ENCODE data around the gene SERPINF2. TPM values are rescaled to one million over a fixed set of nuclear protein-coding genes. Genes with fewer than 3 reads are reported as not detected.
"Not testable (repeated sequence)": the region's sequence is repeated elsewhere in the genome, so short reads cannot be mapped to it uniquely, and the experiment has no call there.

The SERPINF2 gene
- total RNA-seq, 1 donor from 2014 or later = 0.33 TPM

GRCh38 chr17:1767358-1767757, 24.7 kb downstream of the SERPINF2 start:
- Histone ChIP-seq H3K4me3 (no peak overlapping the region), H3K4me1 (peaks cover 34% of the 10 kb centered on the region), H3K36me3 (no peaks in the 10 kb centered on the region), H3K27ac (replicated peaks) (peak overlapping the region; percentile 46), H3K9me3 (replicated peaks) (no peaks in the 10 kb centered on the region), H3K27me3 (ENCODE audit: low read depth) (peaks cover 29% of the 10 kb centered on the region)
- no peak for DNase-seq
- intact Hi-C loops (cut with micrococcal nuclease) = no loop called here
- no peak for TF ChIP-seq CTCF (IDR thresholded peaks at IDR 0.05; ENCODE audit: borderline replicate concordance)

GRCh38 chr17:1769822-1770477, 27.3 kb downstream of the SERPINF2 start:
- TF ChIP-seq CTCF (IDR thresholded peaks at IDR 0.05; ENCODE audit: borderline replicate concordance) = no peak
- intact Hi-C loops (cut with micrococcal nuclease) = no loop called here
- Histone ChIP-seq H3K27ac (replicated peaks) (no peak overlapping the region), H3K4me1 (peaks cover 34% of the 10 kb centered on the region), H3K4me3 (no peak overlapping the region), H3K9me3 (replicated peaks) (no peaks in the 10 kb centered on the region), H3K36me3 (no peaks in the 10 kb centered on the region), H3K27me3 (ENCODE audit: low read depth) (peaks cover 22% of the 10 kb centered on the region)
- DNase-seq = no peak

- H3K9me3 ChIP-seq (replicated peaks); H3K27me3 ChIP-seq (ENCODE audit: low read depth); DNase-seq; H3K4me3 ChIP-seq; intact Hi-C loops (cut with micrococcal nuclease): not testable (repeated sequence)
- H3K36me3 ChIP-seq = peaks cover 22% of the 10 kb centered on the region
- H3K27ac ChIP-seq (replicated peaks) = peak overlapping the region; percentile 58
- H3K4me1 ChIP-seq = peaks cover 17% of the 10 kb centered on the region
Observed at GRCh38 chr17:1773000-1773695, 30.5 kb downstream of the SERPINF2 start.

GRCh38 chr17:1773696-1774181, 31.1 kb downstream of the SERPINF2 start:
- Histone ChIP-seq H3K4me3 (no peak overlapping the region), H3K27ac (replicated peaks) (peak overlapping the region; percentile 58), H3K4me1 (peaks cover 17% of the 10 kb centered on the region), H3K36me3 (peaks cover 27% of the 10 kb centered on the region), H3K9me3 (replicated peaks) (no peaks in the 10 kb centered on the region), H3K27me3 (ENCODE audit: low read depth) (peaks cover 6% of the 10 kb centered on the region)
- intact Hi-C loops (cut with micrococcal nuclease) = no loop called here
- DNase-seq = no peak
- TF ChIP-seq CTCF (IDR thresholded peaks at IDR 0.05; ENCODE audit: borderline replicate concordance) = no peak

GRCh38 chr17:1774390-1775176, 31.9 kb downstream of the SERPINF2 start:
- no peak overlapping the region for H3K4me3 ChIP-seq
- peak overlapping the region; percentile 58 for H3K27ac ChIP-seq (replicated peaks)
- H3K9me3 ChIP-seq (replicated peaks) = no peaks in the 10 kb centered on the region
- DNase-seq = no peak
- H3K27me3 ChIP-seq (ENCODE audit: low read depth) = peaks cover 3% of the 10 kb centered on the region
- TF ChIP-seq CTCF (IDR thresholded peaks at IDR 0.05; ENCODE audit: borderline replicate concordance) = no peak
- peaks cover 17% of the 10 kb centered on the region for H3K4me1 ChIP-seq
- H3K36me3 ChIP-seq = peaks cover 29% of the 10 kb centered on the region
- intact Hi-C loops (cut with micrococcal nuclease) = no loop called here
